ENCODE measurements around the gene CNTF.

DNA sequence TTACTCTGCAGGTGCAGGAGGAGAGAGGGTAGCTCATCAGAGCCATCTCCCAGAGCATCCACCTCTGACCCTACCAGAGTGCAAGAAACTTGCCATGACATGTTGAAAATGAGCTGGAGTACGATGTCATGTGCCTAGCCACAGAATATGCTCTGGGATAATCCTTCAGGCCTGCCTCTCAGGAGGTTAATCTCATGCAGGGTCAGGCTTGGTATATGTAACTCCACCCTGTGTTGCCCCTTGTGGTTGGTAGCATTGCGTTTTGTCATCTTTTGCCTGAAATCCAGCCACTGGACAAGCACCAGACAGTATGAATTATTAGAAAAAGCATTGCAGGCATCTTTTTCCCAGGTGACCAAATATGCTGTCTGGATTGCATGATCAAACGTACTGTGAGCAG is 36.2 kb downstream of the CNTF start:
- TF ChIP-seq EZH2 (IDR thresholded peaks at IDR 0.05), result no peak
- no peak for TF ChIP-seq POLR2AphosphoS5 (IDR thresholded peaks at IDR 0.05; ENCODE audit: borderline replicate concordance, low read depth, low read length)

Data from SK-N-MC (cell line).